ENCODE measurements around the gene TMEM263. TPM values are rescaled to one million over a fixed set of nuclear protein-coding genes. Genes with fewer than 3 reads are reported as not detected.

TMEM263 gene
- total RNA-seq, 1 donor from 2014 or later = 26.5 TPM

DNA sequence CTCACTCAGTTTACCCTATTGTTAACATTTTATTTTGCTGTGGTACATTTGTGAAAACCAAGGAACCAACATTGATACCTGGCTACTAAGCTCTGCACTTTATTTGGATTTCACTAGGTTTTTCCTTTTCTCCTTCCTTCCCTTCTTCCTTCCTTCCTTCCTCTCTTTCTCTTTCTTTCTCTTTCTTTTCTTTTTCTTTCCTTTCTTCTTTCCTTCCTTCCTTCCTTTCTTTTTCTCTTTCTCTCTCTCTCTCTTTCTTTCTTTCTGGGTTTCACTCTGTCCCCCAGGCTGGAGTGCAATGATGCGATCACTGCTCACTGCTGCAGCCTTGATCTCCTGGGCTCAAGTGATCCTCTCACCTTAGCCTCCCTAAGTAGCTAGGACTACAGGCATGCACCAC is 29.1 kb upstream of the TMEM263 start:
- no peak for ATAC-seq
- H3K27me3 ChIP-seq (ENCODE audit: low read depth) = peaks cover 6% of the 10 kb centered on the region
- H3K9me3 ChIP-seq = no peaks in the 10 kb centered on the region
- no peaks in the 10 kb centered on the region for H3K4me1 ChIP-seq
- no peak for DNase-seq
- intact Hi-C loops (cut with DNase I) = loop anchor here (10.0 kb wide), 1 partner anchor 542 kb away; no protein-coding TSS in a partner anchor
- no peak overlapping the region for H3K4me3 ChIP-seq
- TF ChIP-seq, protein P1, sequence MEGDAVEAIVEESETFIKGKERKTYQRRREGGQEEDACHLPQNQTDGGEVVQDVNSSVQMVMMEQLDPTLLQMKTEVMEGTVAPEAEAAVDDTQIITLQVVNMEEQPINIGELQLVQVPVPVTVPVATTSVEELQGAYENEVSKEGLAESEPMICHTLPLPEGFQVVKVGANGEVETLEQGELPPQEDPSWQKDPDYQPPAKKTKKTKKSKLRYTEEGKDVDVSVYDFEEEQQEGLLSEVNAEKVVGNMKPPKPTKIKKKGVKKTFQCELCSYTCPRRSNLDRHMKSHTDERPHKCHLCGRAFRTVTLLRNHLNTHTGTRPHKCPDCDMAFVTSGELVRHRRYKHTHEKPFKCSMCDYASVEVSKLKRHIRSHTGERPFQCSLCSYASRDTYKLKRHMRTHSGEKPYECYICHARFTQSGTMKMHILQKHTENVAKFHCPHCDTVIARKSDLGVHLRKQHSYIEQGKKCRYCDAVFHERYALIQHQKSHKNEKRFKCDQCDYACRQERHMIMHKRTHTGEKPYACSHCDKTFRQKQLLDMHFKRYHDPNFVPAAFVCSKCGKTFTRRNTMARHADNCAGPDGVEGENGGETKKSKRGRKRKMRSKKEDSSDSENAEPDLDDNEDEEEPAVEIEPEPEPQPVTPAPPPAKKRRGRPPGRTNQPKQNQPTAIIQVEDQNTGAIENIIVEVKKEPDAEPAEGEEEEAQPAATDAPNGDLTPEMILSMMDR (IDR thresholded peaks at IDR 0.05) = no peak
- H3K27ac ChIP-seq = no peak overlapping the region
- no peaks in the 10 kb centered on the region for H3K36me3 ChIP-seq

DNA sequence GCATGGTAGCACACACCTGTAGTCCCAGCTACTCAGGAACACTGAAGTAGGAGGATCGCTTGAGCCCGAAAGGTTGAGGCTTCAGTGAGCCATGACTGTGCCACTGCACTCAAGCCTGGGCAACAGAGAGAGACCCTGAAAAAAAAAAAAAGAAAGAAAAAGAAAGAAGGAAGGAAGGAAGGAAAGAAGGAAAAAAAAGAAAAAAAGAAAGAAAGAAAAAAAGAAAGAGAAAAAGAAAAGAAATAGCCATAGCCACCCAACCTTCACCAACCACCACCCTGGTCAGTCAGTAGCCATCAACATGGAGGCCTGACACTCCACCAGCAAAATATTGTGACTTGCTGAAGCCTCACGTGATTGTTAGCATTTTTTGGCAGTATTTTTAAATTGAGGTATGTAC is 21.4 kb upstream of the TMEM263 start:
- H3K27me3 ChIP-seq (ENCODE audit: low read depth) = peaks cover 8% of the 10 kb centered on the region
- H3K36me3 ChIP-seq = no peaks in the 10 kb centered on the region
- H3K4me1 ChIP-seq = no peaks in the 10 kb centered on the region
- no peaks in the 10 kb centered on the region for H3K9me3 ChIP-seq
- H3K27ac ChIP-seq = no peak overlapping the region
- TF ChIP-seq, protein P1 (IDR thresholded peaks at IDR 0.05) = no peak
- no peak for ATAC-seq
- intact Hi-C loops (cut with DNase I) = no loop called here
- no peak overlapping the region for H3K4me3 ChIP-seq
- DNase-seq = no peak

DNA sequence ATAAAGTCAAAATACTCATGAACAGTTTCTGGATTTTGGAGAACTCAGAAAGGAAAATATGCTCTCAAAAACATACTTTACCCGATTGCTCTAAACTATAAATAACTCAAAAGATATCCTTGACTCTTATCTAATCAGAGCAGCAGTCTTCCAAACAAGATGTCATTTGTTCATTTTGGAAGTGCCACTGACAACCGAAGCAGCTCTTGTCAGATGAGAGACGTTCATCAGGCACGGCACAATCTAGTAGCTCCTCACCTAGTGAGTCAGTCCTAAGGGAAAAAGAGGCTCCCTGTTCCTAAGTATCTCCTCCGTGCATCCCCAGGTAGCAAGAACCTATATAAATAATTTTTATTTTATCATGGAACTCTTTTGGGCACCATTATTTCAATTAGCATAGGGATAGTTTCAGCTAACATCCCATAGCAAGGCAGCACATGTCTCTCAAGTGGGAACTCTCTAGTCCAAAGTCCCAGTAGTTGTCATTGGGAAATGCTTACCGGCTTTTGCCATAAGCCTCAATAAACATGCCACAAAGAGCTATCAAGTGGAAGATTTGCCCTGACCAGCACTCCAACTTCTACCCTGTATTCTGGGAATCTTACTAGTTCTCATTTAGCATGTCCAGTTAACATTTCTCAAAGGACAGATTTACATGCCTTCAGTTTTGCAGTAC is 14.1 kb upstream of the TMEM263 start:
- H3K9me3 ChIP-seq = no peaks in the 10 kb centered on the region
- H3K4me3 ChIP-seq = no peak overlapping the region
- no peaks in the 10 kb centered on the region for H3K27me3 ChIP-seq (ENCODE audit: low read depth)
- no peak for DNase-seq
- ATAC-seq = no peak
- no peaks in the 10 kb centered on the region for H3K4me1 ChIP-seq
- TF ChIP-seq, protein P1 (IDR thresholded peaks at IDR 0.05) = no peak
- no peak overlapping the region for H3K27ac ChIP-seq
- intact Hi-C loops (cut with DNase I) = no loop called here
- H3K36me3 ChIP-seq = no peaks in the 10 kb centered on the region

DNA sequence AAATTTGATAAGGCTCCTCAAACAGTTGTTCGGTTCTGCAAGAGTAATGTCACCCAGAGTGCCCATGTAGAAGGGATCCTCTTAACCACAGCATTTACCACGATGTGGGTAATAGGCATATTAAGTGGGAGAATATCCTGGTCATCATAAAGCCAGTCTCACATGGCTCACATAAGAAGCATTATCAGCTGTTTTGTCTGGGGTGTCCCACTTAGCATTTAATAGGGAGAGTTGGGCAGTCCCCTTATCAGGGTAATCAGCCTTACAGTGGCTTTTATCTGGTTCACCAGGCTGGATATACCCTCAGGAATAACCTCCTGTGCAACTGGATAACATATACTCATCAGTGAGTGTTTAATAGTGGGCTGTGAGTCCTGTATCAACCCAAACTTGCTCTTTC is 12.9 kb upstream of the TMEM263 start:
- no peak for ATAC-seq
- DNase-seq = no peak
- TF ChIP-seq, protein P1 (IDR thresholded peaks at IDR 0.05) = no peak

DNA sequence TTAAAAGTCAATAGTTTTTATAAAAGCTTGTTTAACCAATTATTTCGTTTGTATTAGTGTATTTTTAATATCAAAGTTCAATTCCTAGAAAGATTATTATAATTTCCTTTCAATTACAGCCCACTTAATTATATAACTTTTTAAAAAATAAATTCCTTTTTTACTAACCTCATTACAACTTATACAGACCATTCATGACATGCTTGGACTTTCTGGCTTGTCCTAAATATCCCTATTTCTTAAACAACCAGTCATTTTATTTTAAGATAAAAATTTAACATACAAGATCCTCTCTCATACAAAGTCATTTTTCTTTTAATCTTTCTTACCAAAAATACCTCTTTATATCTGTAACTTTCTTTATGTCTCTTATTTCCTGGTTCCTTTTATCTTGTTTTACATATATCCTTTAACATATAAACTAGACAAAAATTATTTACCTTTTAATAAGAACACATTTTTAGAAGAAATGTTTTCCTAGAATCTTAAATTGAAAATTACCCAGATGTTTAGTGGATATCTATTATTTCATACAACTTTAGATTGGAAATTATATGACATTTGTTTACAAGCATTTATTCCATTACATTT is 10.4 kb upstream of the TMEM263 start:
- no peak overlapping the region for H3K4me3 ChIP-seq
- DNase-seq = no peak
- no peak overlapping the region for H3K27ac ChIP-seq
- intact Hi-C loops (cut with DNase I) = no loop called here
- TF ChIP-seq, protein P1 (IDR thresholded peaks at IDR 0.05) = no peak
- no peaks in the 10 kb centered on the region for H3K36me3 ChIP-seq
- no peaks in the 10 kb centered on the region for H3K9me3 ChIP-seq
- H3K27me3 ChIP-seq (ENCODE audit: low read depth) = no peaks in the 10 kb centered on the region
- ATAC-seq = no peak
- no peaks in the 10 kb centered on the region for H3K4me1 ChIP-seq

More for the DNA sequence above, 12.9 kb upstream of the TMEM263 start:
- no peaks in the 10 kb centered on the region for H3K9me3 ChIP-seq
- H3K4me3 ChIP-seq = no peak overlapping the region
- H3K4me1 ChIP-seq = no peaks in the 10 kb centered on the region
- no peaks in the 10 kb centered on the region for H3K36me3 ChIP-seq
- H3K27ac ChIP-seq = no peak overlapping the region
- intact Hi-C loops (cut with DNase I) = no loop called here
- H3K27me3 ChIP-seq (ENCODE audit: low read depth) = no peaks in the 10 kb centered on the region
